ENCODE results near the gene R3HDM2. TPM values are rescaled to one million over a fixed set of nuclear protein-coding genes. Genes with fewer than 3 reads are reported as not detected.

The R3HDM2 gene
- total RNA-seq, 1 donor from 2014 or later: 17.1 TPM

GRCh38 chr12:57467915-57468314 is 37.1 kb upstream of the R3HDM2 start:
- DNase-seq (ENCODE audit: low spot score in 2 of 2) (no peak), FAIRE-seq (no peak)

DNA sequence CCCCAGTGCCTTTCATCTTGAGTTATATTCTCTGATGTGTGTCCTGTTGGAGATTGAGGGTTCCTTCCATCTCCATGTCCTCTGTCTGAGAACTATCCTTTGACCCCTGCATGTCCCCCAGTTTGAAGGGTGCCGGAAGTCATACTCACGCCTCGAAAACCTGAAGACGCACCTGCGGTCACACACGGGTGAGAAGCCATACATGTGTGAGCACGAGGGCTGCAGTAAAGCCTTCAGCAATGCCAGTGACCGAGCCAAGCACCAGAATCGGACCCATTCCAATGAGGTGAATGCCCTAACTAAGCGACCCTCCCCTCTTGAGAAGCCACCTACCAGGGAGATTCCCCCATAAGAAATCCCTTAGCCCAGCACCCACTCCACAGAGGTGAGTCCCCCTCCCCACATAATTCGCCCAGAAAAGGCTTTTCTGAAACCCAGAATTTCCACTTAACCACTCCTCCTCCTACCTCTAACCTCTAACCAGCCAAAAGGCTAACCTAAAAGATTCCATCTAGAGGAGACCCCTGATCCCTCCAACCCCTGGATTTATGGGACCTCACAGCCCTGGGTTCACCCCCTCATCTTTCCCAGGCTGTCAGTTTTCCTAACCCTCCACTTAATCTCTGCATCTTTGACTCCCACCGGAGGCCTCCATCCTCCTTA is 36.5 kb upstream of the R3HDM2 start:
- FAIRE-seq (no peak), DNase-seq (ENCODE audit: low spot score in 2 of 2) (no peak)

GRCh38 chr12:57465747-57466505 is 35.1 kb upstream of the R3HDM2 start:
- no peak for FAIRE-seq
- peak in 1 of 2 donors; percentile 10 for DNase-seq (ENCODE audit: low spot score in 2 of 2)

DNA sequence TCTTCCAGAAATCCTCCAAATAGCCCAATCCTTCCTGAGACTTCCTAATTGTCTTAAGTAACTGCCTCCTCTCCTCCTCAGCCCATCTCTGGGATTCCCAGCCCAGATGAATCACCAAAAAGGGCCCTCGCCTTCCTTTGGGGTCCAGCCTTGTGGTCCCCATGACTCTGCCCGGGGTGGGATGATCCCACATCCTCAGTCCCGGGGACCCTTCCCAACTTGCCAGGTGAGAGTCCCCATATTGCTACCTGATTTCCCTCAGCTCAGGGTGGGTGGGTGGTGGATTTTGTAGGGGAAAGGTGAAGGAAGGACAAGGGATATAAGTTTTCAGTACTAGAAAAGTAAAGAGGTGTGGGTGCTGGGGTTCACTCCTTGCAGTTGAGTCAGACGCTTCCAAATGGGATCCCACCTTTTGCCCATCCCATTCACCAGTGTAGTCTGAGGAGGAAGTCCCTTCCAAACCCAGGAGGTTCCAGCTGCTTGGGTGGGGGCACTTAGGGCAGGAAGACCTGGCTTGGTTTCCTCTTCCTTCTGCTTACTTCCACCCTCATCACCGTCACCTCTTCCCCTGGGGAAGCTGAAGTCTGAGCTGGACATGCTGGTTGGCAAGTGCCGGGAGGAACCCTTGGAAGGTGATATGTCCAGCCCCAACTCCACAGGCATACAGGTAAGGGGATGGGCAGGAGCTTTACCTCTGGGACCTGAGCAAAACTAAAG is 34.3 kb upstream of the R3HDM2 start:
- FAIRE-seq (no peak), DNase-seq (ENCODE audit: low spot score in 2 of 2) (no peak)

DNA sequence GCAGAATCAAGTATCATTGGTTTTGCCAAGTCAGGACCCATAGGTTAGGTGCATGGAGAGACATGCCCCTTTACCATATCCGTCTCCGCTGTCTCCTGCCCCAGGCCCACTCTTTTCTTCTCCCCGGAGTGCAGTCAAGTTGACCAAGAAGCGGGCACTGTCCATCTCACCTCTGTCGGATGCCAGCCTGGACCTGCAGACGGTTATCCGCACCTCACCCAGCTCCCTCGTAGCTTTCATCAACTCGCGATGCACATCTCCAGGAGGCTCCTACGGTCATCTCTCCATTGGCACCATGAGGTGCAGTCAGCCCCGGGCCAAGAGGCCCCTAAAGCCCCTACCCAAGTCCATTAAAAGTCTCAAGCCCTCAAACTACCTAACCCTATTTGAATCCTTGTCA is 33.7 kb upstream of the R3HDM2 start:
- no peak for DNase-seq (ENCODE audit: low spot score in 2 of 2)
- FAIRE-seq: no peak

DNA sequence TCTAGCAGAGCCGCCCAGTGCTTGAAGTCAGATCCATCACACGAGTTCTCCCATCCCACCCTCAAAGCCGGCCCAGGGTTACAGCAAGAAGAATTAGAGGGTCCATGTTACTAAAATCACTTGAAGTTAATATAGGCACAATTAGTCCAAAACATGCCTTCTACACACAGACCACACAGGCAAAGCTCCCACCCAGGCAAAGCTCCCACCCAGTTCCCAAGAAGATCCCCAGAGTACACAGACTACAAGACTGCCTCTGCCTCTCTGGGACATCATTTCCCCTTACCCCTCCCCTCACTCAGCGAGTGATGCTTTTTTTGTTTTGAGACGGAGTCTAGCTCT is 32.0 kb upstream of the R3HDM2 start:
- FAIRE-seq (no peak), DNase-seq (ENCODE audit: low spot score in 2 of 2) (no peak)

DNA sequence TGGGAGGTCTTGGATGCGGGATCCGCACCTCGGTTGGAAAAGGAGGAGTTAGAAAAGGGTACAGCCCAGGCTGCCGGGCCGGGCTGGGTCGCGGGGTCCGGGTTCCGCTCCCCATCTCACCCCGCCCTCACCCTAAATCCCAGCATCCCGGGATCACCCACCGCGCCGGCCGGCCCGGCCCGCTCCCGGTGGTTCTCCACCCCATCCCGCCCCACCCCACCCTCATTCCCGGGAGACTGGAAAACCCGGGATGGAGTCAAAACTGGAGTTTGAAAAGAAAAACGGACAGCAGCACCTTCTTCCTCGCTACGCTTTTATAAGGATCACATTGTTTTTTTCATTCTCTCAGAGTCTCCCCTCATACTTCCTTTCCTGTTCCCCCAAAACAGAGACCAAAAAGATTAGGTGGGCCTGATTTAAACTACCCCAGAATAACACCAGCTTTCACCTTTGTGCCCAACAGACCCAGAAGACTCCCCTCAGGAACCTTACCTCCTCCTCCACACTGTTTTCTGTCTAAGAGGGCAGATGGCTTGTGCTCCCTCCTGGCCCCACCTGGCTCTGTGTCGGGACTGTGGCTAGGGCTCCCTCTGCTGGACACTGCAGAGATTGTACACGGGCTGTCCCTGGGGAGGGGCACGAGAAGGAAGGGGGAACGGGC is 31.5 kb upstream of the R3HDM2 start:
- FAIRE-seq (no peak), DNase-seq (ENCODE audit: low spot score in 2 of 2) (peak; percentile 83 to 89)

- peak in 1 of 2 donors; percentile 56 for DNase-seq (ENCODE audit: low spot score in 2 of 2)
- no peak for FAIRE-seq
Measured at GRCh38 chr12:57461917-57462250, 31.0 kb upstream of the R3HDM2 start.

DNA sequence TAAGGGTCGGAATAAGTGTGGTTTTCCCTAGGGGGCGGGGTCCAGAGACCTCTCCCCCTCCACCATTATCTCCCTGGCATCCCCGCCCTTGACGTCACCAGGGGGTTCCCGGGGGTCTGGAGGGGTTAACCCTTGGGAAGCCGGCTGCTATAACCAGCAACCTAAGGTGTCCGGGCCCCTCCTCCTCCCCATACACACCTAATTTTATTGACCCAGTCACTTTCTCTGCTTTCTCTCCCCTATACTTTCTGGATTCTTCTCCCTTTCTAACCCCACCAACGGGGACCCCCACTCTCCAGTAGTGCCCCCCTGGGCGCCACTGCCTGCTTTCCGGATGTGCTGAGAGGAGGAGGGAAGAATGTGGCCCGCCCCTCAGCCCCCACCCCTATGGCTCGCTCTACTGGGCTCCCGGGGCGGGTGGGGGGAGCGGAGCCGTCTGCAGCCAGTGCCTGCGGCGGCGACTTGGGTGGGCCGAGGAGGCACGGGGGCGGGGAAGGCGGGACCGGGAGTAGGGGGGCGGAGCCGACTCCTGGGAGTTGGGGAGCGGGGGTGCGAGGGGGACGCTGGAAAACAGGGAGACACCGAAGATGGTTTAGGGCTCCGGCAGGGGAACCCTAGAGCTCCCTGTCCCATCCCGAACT is 30.6 kb upstream of the R3HDM2 start:
- DNase-seq (ENCODE audit: low spot score in 2 of 2): peak; percentile 61 to 70
- FAIRE-seq: no peak

GRCh38 chr12:57460841-57461275 is 30.0 kb upstream of the R3HDM2 start:
- FAIRE-seq (no peak), DNase-seq (ENCODE audit: low spot score in 2 of 2) (peak in 1 of 2 donors; percentile 31)

DNA sequence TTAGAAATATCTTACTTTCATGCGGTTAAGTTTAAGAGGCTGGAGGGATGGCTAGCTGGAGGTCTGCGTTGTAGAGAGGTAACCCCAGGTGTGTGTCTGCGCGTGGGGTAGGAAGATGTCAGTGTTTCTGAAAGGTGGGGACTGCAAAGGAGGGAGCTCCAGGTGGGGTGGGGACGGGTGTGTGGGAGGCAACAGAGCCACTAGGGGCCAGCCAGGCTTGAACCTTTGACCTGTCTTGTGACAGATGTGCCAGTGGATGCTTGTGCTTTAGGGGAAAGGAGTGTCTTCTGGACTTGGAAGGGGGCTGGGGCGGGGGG is 29.6 kb upstream of the R3HDM2 start:
- FAIRE-seq (no peak), DNase-seq (ENCODE audit: low spot score in 2 of 2) (no peak)

- peak in 1 of 2 donors; percentile 14 for DNase-seq (ENCODE audit: low spot score in 2 of 2)
- FAIRE-seq: no peak
Measured at GRCh38 chr12:57459750-57460467, 29.1 kb upstream of the R3HDM2 start, which contains the start of gene GLI1. TSS of gene GLI1 (plus strand) at chr12:57459785. CDS start at chr12:57463692, 3,907 bp downstream.

DNA sequence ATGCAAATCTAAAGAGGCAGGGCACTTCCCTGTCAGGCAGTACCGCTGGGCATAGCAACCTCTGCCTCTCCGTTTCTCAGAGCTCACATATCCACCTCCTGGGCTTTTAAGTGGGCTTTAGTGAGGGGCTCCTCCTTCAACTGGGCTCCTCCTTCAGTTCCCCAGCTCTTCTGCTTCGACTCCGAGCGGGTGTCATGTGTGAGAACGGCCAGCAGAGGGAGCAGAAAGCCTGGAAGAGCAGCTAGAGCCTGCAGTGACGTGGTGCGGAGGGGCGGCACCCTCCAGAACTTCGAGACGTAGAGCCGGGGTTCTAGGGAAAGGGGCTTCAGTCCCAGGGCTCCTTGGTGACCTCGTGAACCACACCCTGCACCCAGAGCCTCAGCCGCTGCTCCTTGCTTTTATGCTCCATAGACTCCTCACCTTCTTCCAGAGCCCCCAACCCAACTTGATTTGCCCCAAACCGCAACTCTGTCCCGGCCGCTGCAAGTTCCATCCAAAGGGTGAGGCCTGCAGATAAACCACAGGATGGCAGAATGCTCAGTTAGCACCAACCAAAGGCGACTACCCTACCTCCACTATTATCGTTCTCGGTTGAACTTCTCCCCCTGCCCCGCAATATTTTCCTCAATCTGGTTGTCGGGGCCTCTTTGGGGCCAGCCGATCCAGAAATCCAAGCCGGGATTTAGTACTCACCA is 28.4 kb upstream of the R3HDM2 start:
- FAIRE-seq (no peak), DNase-seq (ENCODE audit: low spot score in 2 of 2) (peak; percentile 82 to 83)

DNA sequence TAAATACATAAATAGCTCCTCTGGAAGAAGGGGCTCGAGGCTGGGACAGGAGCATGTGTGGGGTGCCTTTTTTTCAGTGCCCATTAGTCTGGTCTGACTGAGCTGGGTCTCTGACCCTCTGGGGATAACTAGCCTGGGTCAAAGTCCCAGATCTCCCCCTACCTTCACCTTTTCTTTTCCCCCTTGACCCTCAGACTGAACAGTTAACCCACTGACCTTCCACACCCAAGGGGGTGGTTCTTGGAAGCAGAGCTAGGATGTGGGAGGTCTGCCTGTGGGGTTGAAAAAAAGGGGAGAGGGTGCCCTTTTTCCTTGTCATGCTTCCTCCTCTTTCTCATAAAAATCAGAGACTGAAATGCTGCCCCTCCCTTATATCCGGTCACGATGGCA is 27.8 kb upstream of the R3HDM2 start:
- DNase-seq (ENCODE audit: low spot score in 2 of 2) (no peak), FAIRE-seq (no peak)

DNA sequence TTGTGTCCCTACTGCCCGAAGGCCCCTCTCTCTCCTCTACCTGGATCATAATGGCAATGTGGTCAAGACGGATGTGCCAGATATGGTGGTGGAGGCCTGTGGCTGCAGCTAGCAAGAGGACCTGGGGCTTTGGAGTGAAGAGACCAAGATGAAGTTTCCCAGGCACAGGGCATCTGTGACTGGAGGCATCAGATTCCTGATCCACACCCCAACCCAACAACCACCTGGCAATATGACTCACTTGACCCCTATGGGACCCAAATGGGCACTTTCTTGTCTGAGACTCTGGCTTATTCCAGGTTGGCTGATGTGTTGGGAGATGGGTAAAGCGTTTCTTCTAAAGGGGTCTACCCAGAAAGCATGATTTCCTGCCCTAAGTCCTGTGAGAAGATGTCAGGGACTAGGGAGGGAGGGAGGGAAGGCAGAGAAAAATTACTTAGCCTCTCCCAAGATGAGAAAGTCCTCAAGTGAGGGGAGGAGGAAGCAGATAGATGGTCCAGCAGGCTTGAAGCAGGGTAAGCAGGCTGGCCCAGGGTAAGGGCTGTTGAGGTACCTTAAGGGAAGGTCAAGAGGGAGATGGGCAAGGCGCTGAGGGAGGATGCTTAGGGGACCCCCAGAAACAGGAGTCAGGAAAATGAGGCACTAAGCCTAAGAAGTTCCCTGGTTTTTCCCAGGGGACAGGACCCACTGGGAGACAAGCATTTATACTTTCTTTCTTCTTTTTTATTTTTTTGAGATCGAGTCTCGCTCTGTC is 26.1 kb upstream of the R3HDM2 start:
- no peak for DNase-seq (ENCODE audit: low spot score in 2 of 2)
- no peak for FAIRE-seq

DNA sequence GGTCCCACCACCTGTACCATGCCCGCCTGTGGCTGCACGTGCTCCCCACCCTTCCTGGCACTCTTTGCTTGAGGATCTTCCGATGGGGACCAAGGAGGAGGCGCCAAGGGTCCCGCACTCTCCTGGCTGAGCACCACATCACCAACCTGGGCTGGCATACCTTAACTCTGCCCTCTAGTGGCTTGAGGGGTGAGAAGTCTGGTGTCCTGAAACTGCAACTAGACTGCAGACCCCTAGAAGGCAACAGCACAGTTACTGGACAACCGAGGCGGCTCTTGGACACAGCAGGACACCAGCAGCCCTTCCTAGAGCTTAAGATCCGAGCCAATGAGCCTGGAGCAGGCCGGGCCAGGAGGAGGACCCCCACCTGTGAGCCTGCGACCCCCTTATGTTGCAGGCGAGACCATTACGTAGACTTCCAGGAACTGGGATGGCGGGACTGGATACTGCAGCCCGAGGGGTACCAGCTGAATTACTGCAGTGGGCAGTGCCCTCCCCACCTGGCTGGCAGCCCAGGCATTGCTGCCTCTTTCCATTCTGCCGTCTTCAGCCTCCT is 25.4 kb upstream of the R3HDM2 start:
- FAIRE-seq: no peak
- DNase-seq (ENCODE audit: low spot score in 2 of 2): no peak

- DNase-seq (ENCODE audit: low spot score in 2 of 2): no peak
- no peak for FAIRE-seq
Measured at GRCh38 chr12:57455374-57456144, 24.7 kb upstream of the R3HDM2 start.

Data from frontal cortex (tissue), 4 donors.